Measurements from ENCODE around the gene WASF3.

The WASF3 gene

DNA sequence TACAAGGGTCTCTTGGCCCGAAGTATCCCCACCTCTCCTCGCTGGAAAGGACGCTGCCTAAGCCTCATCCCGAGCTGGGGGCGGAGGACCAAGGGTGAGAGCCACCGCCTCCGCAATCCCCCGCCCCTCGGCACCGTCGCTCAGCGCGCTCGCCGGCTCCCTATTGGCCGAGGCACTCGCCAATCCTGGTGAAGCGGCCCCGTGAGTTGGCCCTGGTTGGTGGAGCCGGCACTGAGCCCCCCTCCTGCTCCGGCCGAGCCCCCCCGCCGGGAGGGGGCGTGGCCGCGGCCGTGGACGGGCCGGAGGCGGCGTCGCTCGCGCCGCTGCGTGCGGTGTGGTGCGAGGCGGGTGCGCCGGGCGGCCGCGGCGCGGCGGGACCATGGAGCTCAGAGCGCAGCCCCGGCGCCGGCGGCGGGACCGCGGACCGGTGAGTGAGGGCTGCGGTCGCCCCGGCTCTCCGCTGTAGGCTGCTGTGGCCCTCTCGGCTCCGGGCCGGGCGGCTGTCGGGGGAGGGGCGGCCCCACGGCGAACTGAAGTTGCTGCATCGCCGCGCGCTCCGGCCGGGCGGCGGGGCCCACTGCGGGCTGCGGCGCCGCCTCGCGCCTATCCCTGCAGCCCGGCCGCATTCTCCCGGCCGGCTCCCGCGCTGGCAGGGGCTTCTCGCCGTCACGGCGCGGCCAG, at the start of gene WASF3:
TSS of gene WASF3 (plus strand) at position 291 of the 681 bp plus-strand sequence. CDS start 84,588 bp downstream, outside the sequence.
- no peak for DNase-seq (ENCODE audit: low read depth in 2 of 2)

- no peak for DNase-seq (ENCODE audit: low read depth in 2 of 2)
Measured at GRCh38 chr13:26508885-26509284, 48.6 kb upstream of the WASF3 start.

- DNase-seq (ENCODE audit: low read depth in 2 of 2) = no peak
Measured at GRCh38 chr13:26509491-26509890, 48.0 kb upstream of the WASF3 start.

- no peak for DNase-seq (ENCODE audit: low read depth in 2 of 2)
Measured at GRCh38 chr13:26513931-26514330, 43.6 kb upstream of the WASF3 start.

DNA sequence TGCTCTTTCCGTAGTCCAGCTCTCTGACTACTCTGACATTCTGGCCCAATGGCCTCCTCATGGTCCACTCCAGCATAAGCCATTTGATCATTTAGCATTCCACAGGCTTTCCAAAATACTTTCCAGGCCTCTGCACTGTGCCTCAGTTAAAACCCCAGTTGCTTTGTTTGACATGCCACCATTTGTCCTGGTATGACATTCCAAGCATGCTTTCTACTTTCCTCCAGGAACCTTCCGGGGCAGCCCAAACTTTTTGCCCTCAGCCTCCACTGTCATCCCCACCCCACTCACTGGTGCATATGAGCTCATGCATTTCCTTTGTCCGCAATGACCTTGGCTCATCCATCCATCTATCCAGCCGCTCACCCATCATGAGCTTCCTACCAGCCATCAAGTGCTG, 41.8 kb upstream of the WASF3 start:
- no peak for DNase-seq (ENCODE audit: low read depth in 2 of 2)

DNA sequence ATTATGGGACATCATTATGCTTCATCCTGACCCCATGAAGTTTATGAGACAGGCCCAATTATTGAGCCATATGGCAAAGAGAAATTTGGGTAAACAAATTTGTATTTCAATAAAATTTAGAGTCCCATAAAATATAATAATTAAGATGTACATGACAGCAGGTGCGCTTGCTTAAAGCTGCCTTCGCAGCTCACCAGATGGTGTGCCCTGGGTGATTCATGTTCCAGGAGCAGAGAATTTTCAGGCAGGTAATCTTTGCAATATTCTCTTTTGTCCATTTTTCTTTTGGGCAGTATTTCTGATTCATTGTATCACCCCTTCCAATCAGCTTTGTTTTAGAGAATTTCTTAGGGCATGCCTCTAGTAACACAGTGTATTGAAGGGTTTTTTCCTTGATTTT, 39.5 kb upstream of the WASF3 start:
- no peak for DNase-seq (ENCODE audit: low read depth in 2 of 2)

- DNase-seq (ENCODE audit: low read depth in 2 of 2) = no peak
Measured at GRCh38 chr13:26518451-26518959, 39.0 kb upstream of the WASF3 start.

GRCh38 chr13:26522571-26522970, 34.9 kb upstream of the WASF3 start:
- DNase-seq (ENCODE audit: low read depth in 2 of 2) = no peak

GRCh38 chr13:26523007-26523406, 34.5 kb upstream of the WASF3 start:
- no peak for DNase-seq (ENCODE audit: low read depth in 2 of 2)

GRCh38 chr13:26525528-26525927, 32.0 kb upstream of the WASF3 start:
- DNase-seq (ENCODE audit: low read depth in 2 of 2) = no peak

DNA sequence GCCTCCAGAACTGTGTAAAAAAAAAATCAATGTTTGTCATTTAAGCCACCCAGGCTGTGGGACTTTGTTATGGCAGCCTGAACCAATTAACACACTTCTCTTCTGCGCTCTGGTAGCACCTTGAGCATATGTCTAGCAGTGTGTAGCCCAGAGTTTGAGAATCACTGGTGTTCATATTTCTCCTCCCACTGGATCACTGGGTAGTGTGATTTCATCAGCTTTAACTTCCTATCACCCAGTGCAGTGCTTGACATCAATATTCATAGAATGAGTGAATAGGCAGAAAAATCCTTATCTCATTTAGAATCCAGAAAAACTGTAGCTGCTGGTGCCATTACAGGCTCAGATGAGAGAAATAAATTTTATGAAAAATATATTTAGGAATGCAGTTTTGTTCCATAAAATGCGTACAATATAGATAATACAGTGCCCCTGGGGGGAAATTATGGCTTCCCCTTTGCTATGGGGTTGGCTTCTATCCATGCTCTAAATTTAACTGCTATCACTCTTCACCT, 30.7 kb upstream of the WASF3 start:
- DNase-seq (ENCODE audit: low read depth in 2 of 2) = no peak

- DNase-seq (ENCODE audit: low read depth in 2 of 2) = no peak
Measured at GRCh38 chr13:26528527-26528926, 29.0 kb upstream of the WASF3 start.

DNA sequence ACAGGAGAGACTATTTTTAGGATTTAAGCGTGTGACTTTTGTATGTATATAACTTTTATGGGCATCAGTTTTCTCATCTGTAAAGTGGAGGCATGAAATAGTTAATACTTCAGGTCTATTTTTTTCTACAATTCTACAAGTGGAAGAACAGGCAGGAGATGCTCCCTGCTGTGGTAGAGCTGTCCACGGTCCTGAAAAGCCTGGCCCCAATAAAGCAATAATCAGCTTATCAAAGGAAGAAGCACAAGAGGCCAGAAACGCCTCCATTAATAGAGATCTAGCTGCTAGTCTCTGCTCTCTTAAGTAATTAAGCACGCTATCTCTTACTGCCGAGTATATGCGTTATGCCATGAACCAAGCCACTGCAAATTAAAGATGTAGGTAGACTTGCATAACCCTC, 28.0 kb upstream of the WASF3 start:
- DNase-seq (ENCODE audit: low read depth in 2 of 2) = no peak

DNA sequence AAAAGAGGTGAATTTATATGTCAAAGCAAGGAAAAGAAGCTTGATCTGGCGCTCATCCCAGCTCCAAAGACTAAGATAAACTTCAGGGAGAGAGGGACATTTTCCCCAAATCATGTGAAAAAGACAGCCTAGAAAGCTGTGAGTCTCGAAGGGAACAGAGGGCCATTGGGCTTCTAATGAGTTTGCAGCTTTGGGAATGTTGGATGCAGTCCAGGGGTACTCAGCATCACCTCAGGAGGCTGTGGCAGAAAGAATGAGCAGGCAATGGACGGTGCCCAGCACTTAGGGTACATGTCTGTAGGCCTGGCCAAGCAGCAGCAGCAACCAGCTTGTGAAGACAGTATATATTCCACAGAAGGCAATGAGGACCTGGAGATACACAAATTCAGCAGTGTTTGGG, 25.7 kb upstream of the WASF3 start:
- DNase-seq (ENCODE audit: low read depth in 2 of 2) = no peak

DNA sequence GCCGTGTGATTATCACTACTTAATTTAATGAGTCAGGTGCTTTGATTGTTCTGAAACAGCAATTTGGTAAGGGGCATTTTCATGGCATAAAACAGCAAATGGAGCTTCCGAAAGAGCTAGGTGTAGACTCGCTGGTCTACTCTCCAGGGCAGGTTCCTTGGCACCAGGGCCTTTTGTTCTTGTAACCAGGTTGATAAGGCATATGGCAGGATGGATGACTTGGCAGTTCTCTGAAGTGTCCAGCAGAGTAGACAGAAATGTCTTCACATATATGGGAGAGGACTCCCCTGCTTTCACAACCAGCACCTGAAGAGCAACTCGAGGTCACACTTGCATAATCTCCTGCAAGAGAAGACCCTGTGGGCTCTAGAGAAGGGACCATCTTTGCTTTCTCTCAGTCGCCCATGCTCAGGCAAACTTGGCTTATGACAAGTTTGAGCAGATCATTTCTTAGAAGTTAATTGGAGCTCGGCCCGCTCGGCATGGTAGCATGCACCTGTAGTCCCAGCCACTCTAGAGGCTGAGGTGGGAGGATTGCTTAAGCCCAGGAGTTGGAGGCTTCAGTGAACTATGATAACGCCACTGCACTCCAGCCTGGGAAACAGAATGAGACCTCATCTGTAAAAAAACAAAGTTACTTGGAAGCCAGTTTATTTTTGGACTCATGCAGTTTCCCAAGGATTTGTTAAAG, 23.3 kb upstream of the WASF3 start:
- DNase-seq (ENCODE audit: low read depth in 2 of 2) = no peak

DNA sequence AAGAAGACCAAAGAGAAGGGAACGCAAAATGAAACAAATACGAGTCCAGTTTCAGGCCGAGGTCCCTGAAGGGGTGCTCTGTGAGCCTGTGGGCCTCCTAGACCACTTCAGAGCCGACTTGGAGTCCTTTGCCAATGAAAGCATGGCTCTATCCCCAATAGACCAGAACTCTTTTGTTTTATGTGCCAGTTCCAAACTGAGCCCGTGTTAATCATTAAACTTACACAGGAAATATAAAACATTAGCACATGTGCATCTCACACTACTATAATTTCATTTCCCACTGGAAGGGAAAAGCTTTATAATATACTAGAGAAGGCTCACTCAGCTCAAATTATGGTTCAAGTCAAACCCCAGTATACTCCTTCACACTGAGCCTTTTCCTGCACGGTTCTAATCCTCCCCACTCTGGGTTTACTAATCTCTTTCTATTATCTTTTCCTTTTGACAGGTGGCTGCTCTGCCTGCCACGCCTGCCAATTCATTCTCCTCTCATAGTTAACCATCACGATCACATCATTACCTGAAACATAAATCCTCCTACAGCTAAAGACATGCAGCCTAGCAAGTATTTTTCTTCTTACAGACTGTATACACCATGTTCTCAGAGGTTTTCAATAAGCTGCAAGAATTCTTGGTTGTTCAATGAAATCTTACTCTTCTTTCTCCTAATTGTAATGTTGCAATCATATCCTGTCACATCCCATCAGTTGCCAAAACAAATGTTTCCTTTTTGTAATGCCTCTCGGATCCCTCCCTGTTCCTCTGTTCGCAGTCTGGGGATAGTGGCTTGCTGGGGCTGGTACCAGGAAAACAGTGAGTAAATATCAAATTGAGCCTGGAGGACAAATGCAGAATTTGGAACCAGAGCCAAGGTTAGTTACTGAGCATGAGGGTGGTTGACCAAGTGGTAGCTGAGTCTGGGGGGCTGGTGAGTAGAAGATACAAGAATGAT, 18.8 kb upstream of the WASF3 start:
- DNase-seq (ENCODE audit: low read depth in 2 of 2) = no peak

GRCh38 chr13:26539738-26540292, 17.7 kb upstream of the WASF3 start:
- no peak for DNase-seq (ENCODE audit: low read depth in 2 of 2)

- no peak for DNase-seq (ENCODE audit: low read depth in 2 of 2)
Measured at GRCh38 chr13:26540334-26540733, 17.1 kb upstream of the WASF3 start.

GRCh38 chr13:26541041-26541440, 16.4 kb upstream of the WASF3 start:
- no peak for DNase-seq (ENCODE audit: low read depth in 2 of 2)

- DNase-seq (ENCODE audit: low read depth in 2 of 2) = no peak
Measured at GRCh38 chr13:26541678-26542568, 15.6 kb upstream of the WASF3 start.

- DNase-seq (ENCODE audit: low read depth in 2 of 2) = no peak
Measured at GRCh38 chr13:26544707-26545106, 12.8 kb upstream of the WASF3 start.
